GM21528 (cell line): ENCODE measurements around the gene UBE2QL1.

Experiments used
- ATAC-seq: cut with Tn5 transposase; IDR thresholded peaks from one replicate; pipeline ENCODE4 v1.9.1; 2021; ENCODE audit warnings: mild to moderate bottlenecking, moderate library complexity; ENCODE audit not compliant: unreplicated experiment, low FRiP score

The UBE2QL1 gene, protein sequence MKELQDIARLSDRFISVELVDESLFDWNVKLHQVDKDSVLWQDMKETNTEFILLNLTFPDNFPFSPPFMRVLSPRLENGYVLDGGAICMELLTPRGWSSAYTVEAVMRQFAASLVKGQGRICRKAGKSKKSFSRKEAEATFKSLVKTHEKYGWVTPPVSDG

DNA sequence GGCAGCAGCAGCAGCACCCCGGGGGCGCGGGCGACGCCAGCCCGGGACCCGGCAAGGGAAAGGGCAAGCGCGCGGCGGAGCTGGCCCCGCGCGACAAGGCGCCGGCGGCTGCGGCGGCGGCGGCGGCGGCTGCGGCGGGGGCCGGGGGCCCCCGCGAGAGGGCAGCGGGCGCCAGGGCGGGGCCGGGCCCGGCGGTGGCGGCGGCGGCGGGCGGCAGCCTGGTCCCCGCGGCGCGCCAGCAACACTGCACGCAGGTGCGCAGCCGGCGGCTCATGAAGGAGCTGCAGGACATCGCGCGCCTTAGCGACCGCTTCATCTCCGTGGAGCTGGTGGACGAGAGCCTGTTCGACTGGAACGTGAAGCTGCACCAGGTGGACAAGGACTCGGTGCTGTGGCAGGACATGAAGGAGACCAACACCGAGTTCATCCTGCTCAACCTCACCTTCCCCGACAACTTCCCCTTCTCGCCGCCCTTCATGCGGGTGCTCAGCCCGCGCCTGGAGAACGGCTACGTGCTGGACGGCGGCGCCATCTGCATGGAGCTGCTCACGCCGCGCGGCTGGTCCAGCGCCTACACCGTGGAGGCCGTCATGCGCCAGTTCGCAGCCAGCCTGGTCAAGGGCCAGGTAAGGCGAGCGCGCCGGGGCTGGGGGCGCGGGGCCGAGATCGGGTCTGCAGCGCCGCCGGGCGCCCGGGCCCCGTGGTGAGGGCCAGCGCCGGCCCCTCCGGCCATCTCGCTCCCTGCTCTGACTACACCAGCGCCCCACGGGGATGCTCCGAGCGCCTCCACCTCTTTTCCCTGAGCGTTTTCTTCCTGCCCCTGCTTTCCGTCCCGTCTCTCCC is at the start of gene UBE2QL1:
TSS of gene UBE2QL1 (plus strand) at position 238 of the 843 bp plus-strand sequence. CDS start at position 273, 35 bp downstream.
- ATAC-seq: no peak

GRCh38 chr5:6399980-6400910 is 48.4 kb upstream of the UBE2QL1 start:
- ATAC-seq: no peak

- no peak for ATAC-seq
These were observed 47.2 kb upstream of the UBE2QL1 start for GRCh38 chr5:6401410-6401809.

DNA sequence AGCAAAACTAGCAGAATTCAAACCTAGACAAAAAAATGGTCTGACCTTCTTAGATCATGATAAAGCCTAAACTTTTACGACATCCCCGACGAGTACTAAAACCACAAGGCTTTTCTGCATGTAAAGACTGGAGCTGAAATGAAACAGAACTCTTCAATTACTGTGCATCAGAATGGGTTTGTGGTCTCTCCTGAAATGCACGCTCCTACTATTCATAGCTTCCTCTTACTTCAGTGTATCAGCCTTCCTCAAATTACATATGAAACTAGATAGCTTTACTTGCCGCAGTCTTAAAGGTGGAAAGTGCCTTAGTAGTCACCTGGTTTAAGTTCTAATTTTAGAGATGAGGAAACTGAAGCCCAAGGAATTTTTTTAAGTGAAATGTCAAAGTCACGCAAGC is 45.7 kb upstream of the UBE2QL1 start:
- no peak for ATAC-seq

- ATAC-seq: no peak
These were observed 45.2 kb upstream of the UBE2QL1 start for GRCh38 chr5:6403416-6403815.

- ATAC-seq: no peak
These were observed 44.5 kb upstream of the UBE2QL1 start for GRCh38 chr5:6404129-6404528.

GRCh38 chr5:6405591-6405990 is 43.1 kb upstream of the UBE2QL1 start:
- ATAC-seq: no peak

DNA sequence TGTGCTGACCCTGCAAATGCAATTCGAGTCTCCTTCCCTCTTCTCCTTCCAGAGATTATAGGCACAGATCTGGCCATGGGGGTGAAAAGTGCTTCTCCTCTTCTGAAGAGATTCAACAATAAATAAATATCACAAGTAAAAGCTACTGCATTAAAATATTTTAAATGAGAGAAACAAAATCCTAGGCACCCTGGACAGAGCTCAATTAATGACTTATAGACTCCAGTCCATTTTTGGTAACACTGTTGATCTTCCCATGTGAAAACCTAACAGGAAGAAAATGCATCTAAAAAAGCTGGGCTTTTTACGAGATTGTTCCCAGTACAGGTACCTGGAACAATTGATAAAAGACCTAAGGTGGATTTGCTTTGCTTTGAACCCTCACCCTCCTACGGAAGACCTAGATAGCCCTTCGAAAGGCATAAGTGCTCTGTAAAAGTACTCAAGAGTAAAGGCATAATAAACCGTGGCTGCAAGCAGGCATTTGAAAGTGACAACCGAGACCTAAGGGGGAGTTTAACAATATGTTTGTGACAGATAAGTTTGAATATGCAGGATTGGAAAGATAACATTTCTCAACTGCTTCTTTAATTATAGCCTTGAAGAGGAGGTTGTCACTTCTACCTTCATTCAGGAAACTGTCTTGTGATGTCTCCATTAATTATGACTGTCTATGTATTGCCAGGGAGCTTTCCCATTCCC is 41.0 kb upstream of the UBE2QL1 start:
- ATAC-seq: no peak

DNA sequence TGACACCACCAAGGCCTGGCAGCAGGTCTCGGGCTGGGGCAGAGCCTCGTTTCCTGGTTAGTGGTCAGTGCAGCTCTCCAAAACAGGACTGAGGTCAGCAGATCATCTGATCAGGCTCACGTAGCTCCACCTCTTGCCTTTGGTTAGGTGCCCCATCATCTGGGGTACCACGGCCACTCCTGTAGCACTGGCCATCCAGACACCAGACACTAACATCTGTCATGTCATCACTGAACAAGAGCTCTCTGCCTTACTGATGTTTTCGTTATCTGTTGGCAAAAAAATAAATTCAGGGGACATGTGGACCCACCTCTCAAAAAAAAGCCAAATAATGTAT is 40.4 kb upstream of the UBE2QL1 start:
- no peak for ATAC-seq

DNA sequence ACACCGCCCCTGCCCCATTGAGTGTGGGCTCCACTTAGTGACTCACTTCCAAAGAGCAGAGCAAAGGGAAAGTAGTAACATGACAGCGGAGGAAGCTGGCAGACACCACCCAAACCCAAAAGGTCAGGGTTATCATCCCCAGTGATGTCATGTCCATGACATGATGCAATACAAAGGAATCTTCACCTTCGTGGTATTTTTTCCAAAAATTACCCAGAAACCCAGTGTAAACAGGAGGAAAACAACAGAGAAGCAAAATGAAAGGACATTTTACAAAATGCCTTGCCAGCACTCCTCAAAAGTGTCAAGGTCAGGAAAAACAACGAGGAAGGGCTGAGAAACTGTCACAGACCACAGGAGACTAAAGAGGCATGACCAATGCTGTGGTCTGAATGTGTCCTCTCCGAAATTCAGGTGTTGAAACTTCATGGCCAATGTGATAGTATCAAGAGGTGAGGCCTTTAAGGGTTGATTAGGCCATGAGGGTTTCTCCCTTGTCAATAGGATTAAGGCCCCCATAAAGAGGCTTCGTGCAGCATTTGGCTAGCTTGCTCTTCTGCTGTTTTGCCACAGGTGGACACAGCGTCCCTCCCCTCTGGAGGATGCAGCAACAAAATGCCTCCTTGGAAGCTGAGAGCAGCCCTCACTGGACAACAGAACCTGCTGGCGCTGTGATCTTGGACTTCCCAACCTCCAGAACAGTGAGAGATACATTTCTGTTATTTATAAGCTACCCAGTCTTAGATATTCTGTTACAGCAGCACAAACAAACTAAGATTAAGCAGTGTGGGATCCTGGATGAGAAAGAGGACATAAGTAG is 39.8 kb upstream of the UBE2QL1 start:
- ATAC-seq: no peak

GRCh38 chr5:6410421-6410820 is 38.2 kb upstream of the UBE2QL1 start:
- ATAC-seq: no peak

DNA sequence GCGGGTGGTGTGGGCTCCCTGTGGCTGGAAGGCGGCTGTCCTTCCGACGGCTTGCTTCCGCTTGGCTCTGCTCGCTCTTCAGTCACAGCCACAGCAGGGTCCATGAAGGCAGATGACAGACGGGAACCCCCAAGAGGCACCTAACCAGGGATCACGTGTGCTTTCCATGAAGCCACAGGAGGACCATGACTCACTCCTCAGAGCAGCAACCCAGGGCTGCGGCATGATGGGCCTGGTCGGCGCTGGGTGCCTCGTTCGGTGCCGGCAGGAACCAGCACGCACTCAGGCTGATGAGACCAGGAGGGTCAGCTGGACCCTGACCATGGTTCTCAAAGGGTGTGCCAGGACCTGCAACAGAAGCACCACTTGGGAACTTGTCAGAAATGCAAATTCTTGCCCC is 37.5 kb upstream of the UBE2QL1 start:
- no peak for ATAC-seq

DNA sequence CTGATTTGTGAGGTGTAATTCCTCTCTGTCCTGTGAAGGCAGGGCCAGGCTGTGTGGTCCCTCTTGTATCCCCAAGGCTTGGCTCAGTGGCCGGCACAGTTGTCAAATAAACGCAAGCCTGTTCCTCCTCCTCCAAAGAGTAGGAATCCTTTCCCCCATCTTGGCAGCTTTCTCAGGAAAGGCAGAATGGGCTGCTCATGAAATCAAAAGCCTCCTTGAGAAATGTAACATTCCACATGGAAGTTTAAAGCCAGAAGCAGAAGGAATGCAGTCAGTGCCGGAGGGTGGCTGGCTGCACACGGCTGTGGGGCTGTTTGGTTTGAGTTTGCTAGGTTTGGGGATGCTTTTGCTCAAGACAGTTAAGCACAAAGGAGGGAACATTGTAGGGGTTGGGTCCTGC is 35.8 kb upstream of the UBE2QL1 start:
- no peak for ATAC-seq

DNA sequence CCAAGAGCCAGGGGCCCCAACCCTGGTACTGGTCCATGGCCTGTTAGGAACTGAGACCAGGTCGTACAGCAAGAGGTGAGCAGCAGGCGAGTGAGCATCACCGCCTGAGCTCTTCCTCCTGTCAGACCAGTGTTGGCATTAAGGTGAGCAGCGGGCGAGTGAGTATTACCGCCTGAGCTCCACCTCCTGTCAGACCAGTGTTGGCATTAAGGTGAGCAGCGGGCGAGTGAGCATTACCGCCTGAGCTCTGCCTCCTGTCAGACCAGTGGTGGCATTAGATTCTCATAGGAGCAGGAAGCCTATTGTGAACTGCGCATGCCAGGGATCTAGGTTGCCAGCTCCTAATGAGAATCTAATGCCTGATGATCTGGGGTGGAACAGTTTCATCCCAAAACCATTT is 31.0 kb upstream of the UBE2QL1 start:
- ATAC-seq: no peak

- ATAC-seq: no peak
These were observed 29.9 kb upstream of the UBE2QL1 start for GRCh38 chr5:6418679-6419276.

- no peak for ATAC-seq
These were observed 29.3 kb upstream of the UBE2QL1 start for GRCh38 chr5:6419340-6419852.

DNA sequence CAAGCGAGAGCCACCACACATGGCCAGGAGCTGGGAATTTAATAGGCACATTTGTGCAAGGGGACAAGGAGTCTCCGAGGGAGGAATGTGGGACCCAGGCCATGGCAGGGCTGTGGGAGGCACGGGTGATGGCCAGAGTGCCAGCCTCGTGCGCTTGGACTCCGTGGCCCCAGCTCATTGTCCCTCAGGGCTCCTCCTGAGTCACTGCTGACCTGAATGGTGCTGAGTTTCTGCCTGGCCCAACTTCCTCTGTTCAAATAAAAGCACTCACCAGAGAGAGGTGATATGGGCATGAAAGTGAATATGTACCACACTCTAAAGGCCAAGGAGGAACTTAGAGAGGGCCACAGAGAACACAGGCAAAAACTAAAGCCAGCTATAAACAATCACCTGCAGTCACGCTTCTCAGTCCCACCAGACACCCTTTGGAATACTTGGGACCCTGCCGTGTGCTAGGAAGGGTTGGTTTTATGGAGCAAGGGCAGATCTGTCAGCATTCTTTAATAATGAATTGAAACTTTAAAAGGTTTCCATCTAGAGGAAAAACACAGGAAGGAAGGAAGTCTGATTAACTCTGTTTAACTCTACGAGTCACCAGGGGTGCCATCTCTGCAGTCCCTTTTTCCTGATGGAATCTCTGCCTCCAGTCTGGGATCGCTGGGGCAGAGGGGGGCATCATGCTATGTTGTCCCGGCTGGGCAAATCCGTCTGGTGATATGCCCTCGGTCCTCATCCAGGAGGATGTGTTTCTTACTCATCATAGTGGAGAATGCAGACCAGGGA is 25.1 kb upstream of the UBE2QL1 start:
- ATAC-seq: no peak

GRCh38 chr5:6424110-6424659 is 24.5 kb upstream of the UBE2QL1 start:
- ATAC-seq: no peak
